Hindlimb muscle (tissue), 1 donor: ENCODE data around the gene TK1. TPM values are rescaled to one million over a fixed set of nuclear protein-coding genes. Genes with fewer than 3 reads are reported as not detected.
A peak's percentile ranks its signal among the peaks of the same experiment; 100 is the strongest.

ENCODE experiments used
- DNase-seq: peaks from one replicate; pipeline ENCODE4 v3.0.0-alpha.2; 2013
- polyA plus RNA-seq: library from polyadenylated mRNA; unstranded; fragments of 120-200 nt; gene quantifications from one replicate; pipeline ENCODE4 v1.2.1, GENCODE V29; 2013; ENCODE audit not compliant: insufficient read length

The TK1 gene
- polyA plus RNA-seq, 1 donor, result 19.7 TPM

DNA sequence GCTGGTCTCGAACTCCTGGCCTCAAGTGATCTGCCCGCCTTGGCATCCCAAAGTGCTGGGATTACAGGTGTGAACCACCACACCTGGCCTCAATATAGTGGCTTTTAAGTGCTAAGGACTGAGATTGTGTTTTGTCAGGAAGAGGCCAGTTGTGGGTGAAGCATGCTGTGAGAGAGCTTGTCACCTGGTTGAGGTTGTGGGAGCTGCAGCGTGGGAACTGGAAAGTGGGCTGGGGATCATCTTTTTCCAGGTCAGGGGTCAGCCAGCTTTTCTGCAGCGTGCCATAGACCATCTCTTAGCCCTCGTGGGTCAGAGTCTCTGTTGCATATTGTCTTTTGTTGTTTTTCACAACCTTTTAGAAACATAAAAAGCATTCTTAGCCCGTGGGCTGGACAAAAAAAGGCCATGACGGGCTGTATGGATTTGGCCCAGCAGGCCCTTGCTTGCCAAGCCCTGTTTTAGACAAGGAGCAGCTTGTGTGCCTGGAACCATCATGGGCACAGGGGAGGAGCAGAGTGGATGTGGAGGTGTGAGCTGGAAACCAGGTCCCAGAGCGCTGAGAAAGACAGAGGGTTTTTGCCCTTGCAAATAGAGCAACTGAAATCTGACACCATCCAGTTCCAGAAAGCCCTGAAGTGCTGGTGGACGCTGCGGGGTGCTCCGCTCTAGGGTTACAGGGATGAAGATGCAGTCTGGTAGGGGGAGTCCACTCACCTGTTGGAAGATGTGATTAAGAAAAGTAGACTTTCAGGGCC is 32.7 kb upstream of the TK1 start:
- DNase-seq, result no peak

GRCh38 chr17:78214706-78215061 is 27.8 kb upstream of the TK1 start:
- no peak for DNase-seq

GRCh38 chr17:78214016-78214705 is 27.3 kb upstream of the TK1 start, which contains the start of gene BIRC5:
TSS of gene BIRC5 (plus strand) at chr17:78214253. CDS start at chr17:78214317, 64 bp downstream.
- DNase-seq, result peak; percentile 87

GRCh38 chr17:78211032-78211431 is 24.2 kb upstream of the TK1 start:
- DNase-seq, result no peak

DNA sequence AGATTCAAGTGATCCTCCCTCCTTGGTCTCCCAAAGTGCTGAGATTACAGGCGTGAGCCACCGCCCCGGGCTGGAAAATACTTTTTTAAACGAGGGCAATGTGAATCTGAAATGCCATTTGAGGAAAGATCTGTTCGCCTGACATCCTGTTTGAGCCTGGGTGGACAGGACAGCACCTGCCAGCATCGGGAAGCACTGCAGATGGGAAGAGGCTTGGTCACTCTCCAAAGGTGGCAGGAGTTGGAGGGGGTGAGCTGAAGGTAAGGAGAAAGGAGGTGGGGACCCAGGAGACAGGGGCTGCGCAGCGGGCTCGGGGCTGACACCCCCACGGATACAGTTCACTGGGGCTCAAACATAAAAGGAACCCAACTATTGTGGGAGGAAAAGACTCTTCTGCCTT is 23.3 kb upstream of the TK1 start:
- DNase-seq, result no peak

DNA sequence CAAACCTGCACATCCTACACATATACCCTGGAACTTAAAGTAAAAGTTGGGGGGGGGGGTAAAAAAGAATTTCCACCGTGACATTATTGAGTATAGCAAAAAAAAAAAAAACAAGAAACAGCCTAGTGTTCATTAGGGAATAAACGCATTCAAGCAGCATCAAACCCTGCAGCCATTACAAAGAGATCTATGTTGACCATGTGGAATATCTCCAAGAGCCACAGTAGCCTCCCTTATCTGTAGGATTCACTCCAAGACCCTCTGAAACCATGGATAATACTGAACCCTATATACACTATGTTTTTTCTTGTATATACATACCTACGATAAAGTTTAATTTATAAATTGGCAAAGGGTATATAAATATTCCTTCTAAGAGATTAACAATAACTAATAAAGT is 21.6 kb upstream of the TK1 start:
- no peak for DNase-seq

GRCh38 chr17:78206298-78206697 is 19.4 kb upstream of the TK1 start:
- DNase-seq, result no peak

- DNase-seq, result no peak
These were observed 18.4 kb upstream of the TK1 start for GRCh38 chr17:78205124-78205775.

GRCh38 chr17:78204387-78205123 is 17.7 kb upstream of the TK1 start:
- no peak for DNase-seq

DNA sequence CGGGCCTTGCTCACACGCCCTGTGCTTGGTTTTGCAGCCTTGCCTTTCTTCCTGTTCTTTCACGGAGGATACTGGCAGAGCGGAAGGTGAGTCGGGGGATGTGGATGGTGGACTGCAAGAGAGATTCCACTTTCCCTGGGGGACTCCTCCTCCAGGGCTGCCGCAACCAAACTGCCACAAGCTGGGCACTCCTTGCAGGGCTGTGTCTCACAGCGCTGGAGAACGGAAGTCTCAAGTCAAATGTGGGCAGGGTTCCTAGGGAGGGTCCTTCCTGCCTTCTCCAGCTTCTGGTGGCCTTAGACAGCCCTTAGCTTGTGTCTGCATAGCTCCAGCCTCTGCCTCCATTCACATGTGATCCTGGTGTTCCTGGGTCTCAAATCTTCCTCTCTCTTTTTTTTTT is 15.8 kb upstream of the TK1 start:
- no peak for DNase-seq

DNA sequence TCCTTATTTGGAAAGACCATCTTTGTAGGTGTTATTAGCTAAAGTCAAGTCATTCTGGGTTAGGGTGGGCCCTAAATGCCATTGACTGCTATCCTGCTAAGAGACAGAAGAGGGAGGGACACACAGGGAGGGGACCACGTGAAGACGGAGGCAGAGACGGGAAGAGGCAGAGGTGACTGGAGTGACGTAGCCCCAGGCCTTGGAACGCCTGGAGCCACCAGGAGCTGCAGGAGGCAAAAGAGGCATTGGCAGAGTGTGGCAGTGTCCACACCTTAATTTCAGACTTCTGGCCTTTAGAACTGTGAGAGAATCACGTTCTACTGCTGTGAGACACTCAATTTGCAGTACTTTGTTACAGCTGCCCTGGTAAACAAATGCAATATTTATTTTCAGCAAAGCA is 13.6 kb upstream of the TK1 start:
- no peak for DNase-seq

- no peak for DNase-seq
These were observed 10.4 kb upstream of the TK1 start for GRCh38 chr17:78197147-78197832.

- no peak for DNase-seq
These were observed 9.9 kb upstream of the TK1 start for GRCh38 chr17:78196716-78197115.

GRCh38 chr17:78185981-78186691 is 716 bp downstream of the TK1 start:
- DNase-seq, result no peak

GRCh38 chr17:78184868-78185267 is 2.0 kb downstream of the TK1 start:
- no peak for DNase-seq

- DNase-seq, result no peak
These were observed 2.5 kb downstream of the TK1 start for GRCh38 chr17:78184351-78184750.

DNA sequence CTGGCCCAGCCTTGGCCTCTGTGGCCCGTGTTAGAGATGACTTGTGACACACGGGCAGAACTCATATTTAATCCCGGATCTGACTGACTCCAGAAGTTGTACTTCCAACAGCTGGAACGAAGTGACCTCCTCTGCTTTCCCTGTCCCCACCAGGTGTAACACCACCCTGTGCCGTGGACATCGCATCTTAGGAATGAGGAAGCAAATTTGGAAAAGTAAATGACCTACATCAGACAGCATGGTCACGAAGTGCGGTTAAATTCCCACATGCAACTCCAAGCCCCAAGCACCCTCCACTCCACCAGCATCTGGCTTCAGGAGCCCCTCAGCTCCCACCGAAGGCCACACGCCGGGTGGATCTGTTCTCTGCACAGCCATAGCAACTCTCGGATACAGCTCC is 2.9 kb downstream of the TK1 start:
- DNase-seq, result no peak

- DNase-seq, result no peak
These were observed 4.3 kb downstream of the TK1 start for GRCh38 chr17:78182504-78182903.

DNA sequence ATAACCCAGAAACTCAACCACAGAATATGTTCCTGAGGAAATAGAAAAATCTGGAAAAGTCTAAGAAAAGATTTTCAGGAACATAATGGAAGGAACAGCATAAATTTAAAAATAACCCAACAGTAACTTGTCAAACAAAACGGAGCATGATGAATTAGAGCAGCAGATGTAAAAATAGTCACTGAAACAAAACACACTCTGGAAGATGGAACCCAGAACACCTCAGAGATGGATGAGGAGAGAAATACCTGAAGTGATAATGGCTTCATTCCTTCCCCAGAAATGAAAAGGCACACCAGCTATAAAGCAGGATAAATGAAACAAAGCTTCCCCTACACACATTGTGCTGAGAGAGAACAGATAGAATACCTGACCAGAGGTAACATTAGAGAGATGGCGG is 6.3 kb downstream of the TK1 start:
- DNase-seq, result no peak

DNA sequence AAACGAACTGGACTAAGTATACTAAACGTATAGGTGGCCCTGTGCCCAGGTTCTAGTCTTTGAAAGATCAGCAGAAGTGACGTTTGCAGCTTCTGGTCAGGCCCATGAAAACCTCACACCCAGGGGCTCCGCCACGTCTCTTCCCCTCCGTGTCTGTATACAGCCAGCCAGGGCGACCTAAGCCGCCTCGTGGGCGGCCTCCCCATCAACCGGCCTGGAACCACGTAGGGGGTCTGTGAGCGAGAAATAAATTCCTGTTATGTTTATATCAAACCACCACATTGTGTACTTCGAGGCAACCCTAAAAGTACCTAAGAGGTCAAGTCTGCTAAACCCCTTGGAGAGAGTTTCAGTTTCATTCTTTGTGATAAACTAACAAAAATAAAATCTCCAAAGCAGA is 6.8 kb downstream of the TK1 start:
- no peak for DNase-seq

GRCh38 chr17:78179372-78179771 is 7.5 kb downstream of the TK1 start:
- DNase-seq, result no peak

DNA sequence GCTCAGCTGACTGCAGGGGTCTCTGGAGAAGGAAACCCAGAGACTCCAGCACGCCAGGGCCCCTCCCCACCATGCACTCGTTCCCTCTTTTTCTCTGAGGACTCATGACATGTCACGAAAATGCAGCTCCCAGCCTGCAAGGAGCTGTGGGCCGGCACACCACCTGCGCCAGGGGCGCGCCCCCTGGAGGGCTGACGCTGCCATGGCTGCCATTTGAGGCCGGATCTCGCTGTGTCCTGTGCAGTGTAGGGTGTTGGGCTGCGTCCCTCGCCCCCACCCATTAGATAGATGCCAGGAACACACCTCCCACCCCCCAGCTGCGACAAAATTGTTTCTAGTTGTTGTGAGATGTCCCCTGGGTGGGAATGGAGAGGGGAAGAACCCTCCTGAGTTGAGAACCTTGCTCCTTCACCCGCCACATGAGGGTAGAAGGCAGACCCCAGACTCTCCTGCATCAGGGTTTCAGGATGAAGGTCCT is 10.3 kb downstream of the TK1 start:
- peak; percentile 58 for DNase-seq
